SU-DHL-6 (cell line): ENCODE data around the gene DDN.

Experiments
- EZH2phosphoT487 ChIP-seq: fragments of 200-600 bp; sonication (generic), shearing (Covaris generic); conservative IDR thresholded peaks from 2 replicates; pipeline ENCODE4 v1.6.1; 2018; ENCODE audit warnings: mild to moderate bottlenecking, antibody characterized with exemption, low read length, moderate library complexity, mixed read lengths
- TF ChIP-seq, protein P1 (sequence below): fragments of 200-600 bp; sonication (generic); IDR thresholded peaks from one replicate; pipeline ENCODE4 v1.5.1; 2017; ENCODE audit warnings: antibody characterized with exemption, mild to moderate bottlenecking, low read length, moderate library complexity; ENCODE audit not compliant: insufficient read depth, poor library complexity, severe bottlenecking

DNA sequence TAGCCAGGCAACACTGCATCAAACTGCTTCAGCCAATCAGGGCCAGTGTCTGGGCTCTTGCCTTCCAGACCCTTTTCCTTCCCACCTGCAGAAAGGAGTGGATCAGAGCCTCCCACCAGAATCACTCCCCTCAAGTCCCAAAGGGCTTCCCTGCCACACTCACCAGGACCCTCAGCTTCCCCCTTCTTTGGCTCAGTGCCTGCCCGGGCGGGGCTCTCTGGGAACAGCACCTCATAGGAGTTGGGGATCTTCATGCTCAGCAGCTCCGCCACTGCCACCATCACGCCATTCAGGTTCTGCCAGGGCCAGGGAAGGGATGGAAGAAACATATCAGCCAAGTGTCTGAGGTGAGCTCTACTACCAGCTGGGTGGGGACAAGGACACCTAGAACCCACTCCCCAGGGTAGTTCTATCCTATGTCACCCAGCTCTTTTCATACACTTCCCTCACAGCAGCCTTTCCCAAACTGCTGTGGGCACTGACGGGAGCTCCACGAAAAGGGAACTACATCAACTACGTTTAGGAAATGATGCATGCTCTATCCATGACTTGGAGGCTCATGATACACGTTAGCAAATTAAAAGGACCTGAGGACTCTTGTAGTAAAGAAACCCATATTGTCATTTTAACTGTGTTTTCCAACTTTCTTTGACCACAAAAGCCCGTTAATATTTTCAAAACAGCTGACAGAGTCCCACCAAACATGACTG is 28.8 kb upstream of the DDN start:
- TF ChIP-seq, protein P1, sequence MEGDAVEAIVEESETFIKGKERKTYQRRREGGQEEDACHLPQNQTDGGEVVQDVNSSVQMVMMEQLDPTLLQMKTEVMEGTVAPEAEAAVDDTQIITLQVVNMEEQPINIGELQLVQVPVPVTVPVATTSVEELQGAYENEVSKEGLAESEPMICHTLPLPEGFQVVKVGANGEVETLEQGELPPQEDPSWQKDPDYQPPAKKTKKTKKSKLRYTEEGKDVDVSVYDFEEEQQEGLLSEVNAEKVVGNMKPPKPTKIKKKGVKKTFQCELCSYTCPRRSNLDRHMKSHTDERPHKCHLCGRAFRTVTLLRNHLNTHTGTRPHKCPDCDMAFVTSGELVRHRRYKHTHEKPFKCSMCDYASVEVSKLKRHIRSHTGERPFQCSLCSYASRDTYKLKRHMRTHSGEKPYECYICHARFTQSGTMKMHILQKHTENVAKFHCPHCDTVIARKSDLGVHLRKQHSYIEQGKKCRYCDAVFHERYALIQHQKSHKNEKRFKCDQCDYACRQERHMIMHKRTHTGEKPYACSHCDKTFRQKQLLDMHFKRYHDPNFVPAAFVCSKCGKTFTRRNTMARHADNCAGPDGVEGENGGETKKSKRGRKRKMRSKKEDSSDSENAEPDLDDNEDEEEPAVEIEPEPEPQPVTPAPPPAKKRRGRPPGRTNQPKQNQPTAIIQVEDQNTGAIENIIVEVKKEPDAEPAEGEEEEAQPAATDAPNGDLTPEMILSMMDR, result no peak
- no peak for TF ChIP-seq EZH2phosphoT487
